ENCODE data around the gene SMYD4.

- no peak for TF ChIP-seq CTCF (conservative IDR thresholded peaks at IDR 0.05; ENCODE audit: low read depth, low read length)
- no peak for TF ChIP-seq EZH2 (IDR thresholded peaks at IDR 0.05; ENCODE audit: low read length, unreplicated experiment)
Observed at GRCh38 chr17:1742371-1743087, 87.2 kb downstream of the SMYD4 start, which contains the start of gene SERPINF2.

Measured in PC-3 (cell line).